GM21528 (cell line): ENCODE measurements around the gene KCNE1.
"Not testable (repeated sequence)": the region's sequence is repeated elsewhere in the genome, so short reads cannot be mapped to it uniquely, and the experiment has no call there.

Experiments
- ATAC-seq: cut with Tn5 transposase; IDR thresholded peaks from one replicate; pipeline ENCODE4 v1.9.1; 2021; ENCODE audit warnings: mild to moderate bottlenecking, moderate library complexity; ENCODE audit not compliant: unreplicated experiment, low FRiP score

The KCNE1 gene

GRCh38 chr21:34517039-34517438 is 5.0 kb upstream of the KCNE1 start:
- ATAC-seq, result no peak

- no peak for ATAC-seq
Measured at GRCh38 chr21:34514576-34515115, 2.6 kb upstream of the KCNE1 start.

GRCh38 chr21:34513129-34513675 is 1.2 kb upstream of the KCNE1 start:
- no peak for ATAC-seq

GRCh38 chr21:34511181-34511580 is 829 bp downstream of the KCNE1 start:
- no peak for ATAC-seq

- no peak for ATAC-seq
Measured at GRCh38 chr21:34510148-34511142, 1.6 kb downstream of the KCNE1 start.

- no peak for ATAC-seq
Measured at GRCh38 chr21:34509151-34509550, 2.9 kb downstream of the KCNE1 start.

- ATAC-seq, result no peak
Measured at GRCh38 chr21:34504595-34504994, 7.4 kb downstream of the KCNE1 start.

- no peak for ATAC-seq
Measured at GRCh38 chr21:34502480-34503106, 9.4 kb downstream of the KCNE1 start.

GRCh38 chr21:34501716-34502115 is 10.3 kb downstream of the KCNE1 start:
- no peak for ATAC-seq

GRCh38 chr21:34500191-34500590 is 11.8 kb downstream of the KCNE1 start:
- no peak for ATAC-seq

GRCh38 chr21:34499116-34499515 is 12.9 kb downstream of the KCNE1 start:
- ATAC-seq, result no peak

- no peak for ATAC-seq
Measured at GRCh38 chr21:34498623-34499022, 13.4 kb downstream of the KCNE1 start.

GRCh38 chr21:34483854-34484253 is 28.2 kb downstream of the KCNE1 start:
- not testable (repeated sequence) for ATAC-seq

- ATAC-seq, result not testable (repeated sequence)
Measured at GRCh38 chr21:34483435-34483834, 28.6 kb downstream of the KCNE1 start.

- not testable (repeated sequence) for ATAC-seq
Measured at GRCh38 chr21:34467333-34467732, 44.7 kb downstream of the KCNE1 start.

- ATAC-seq, result not testable (repeated sequence)
Measured at GRCh38 chr21:34459426-34459825, 52.6 kb downstream of the KCNE1 start.

GRCh38 chr21:34458266-34458665 is 53.7 kb downstream of the KCNE1 start:
- ATAC-seq, result not testable (repeated sequence)

GRCh38 chr21:34456180-34456579 is 55.8 kb downstream of the KCNE1 start:
- ATAC-seq, result not testable (repeated sequence)

- not testable (repeated sequence) for ATAC-seq
Measured at GRCh38 chr21:34455628-34456027, 56.4 kb downstream of the KCNE1 start.

- not testable (repeated sequence) for ATAC-seq
Measured at GRCh38 chr21:34447018-34447417, 65.0 kb downstream of the KCNE1 start.

- not testable (repeated sequence) for ATAC-seq
Measured at GRCh38 chr21:34443486-34443885, 68.5 kb downstream of the KCNE1 start.
